HCT116 (cell line): ENCODE results near the gene FRRS1L. TPM values are rescaled to one million over a fixed set of nuclear protein-coding genes. Genes with fewer than 3 reads are reported as not detected.

Experiments used
- ATAC-seq: fragments of 200-7000 bp; cut with Tn5 transposase; 2 replicates; pipeline ENCODE4 v1.9.1; 2020; ENCODE audit warnings: mild to moderate bottlenecking, moderate library complexity
- BruUV-seq: library from RNA; stranded (reverse); fragments of 400-500 nt; replicated peaks from 2 replicates; lab custom pipeline; 2021; lab: Mats Ljungman, UMichigan
- CTCF ChIA-PET: fragments of 300-600 bp; sonication (Branson Sonifier 250); formaldehyde crosslinking; loops from one replicate; lab custom pipeline; 2021; ENCODE audit warnings: antibody characterized with exemption; lab: Charles Lee
- POLR2A ChIA-PET: fragments of 300-600, 350-600 bp; sonication (Branson Sonifier 250); formaldehyde crosslinking; loops from one replicate; lab custom pipeline; 2021; ENCODE audit warnings: antibody characterized with exemption; lab: Charles Lee
- RAD21 ChIA-PET, 2 experiments: fragments of 300-600 bp; sonication (Branson Sonifier 250); formaldehyde crosslinking; loops; one replicate each; lab custom pipeline; 2023; ENCODE audit warnings: low total read pairs in 2 of 2; ENCODE audit not compliant: uncharacterized antibody in 2 of 2, unreplicated experiment in 2 of 2, low non-redundant PET in 1 of 2; lab: Charles Lee
- DNase-seq: peaks from one replicate; pipeline ENCODE4 v3.0.0-alpha.2; 2010; ENCODE audit warnings: low read depth, low spot score
- H2AFZ ChIP-seq: fragments of 200-600 bp; shearing (Covaris generic), sonication (generic); 2 replicates; pipeline ENCODE4 v1.6.1; 2017; ENCODE audit warnings: low read depth, mixed run types, mixed read lengths, antibody characterized with exemption, low read length; ENCODE audit not compliant: poor library complexity, severe bottlenecking
- H3K27ac ChIP-seq: 2 replicates; pipeline ENCODE4 v1.5.1; 2012; ENCODE audit warnings: low read depth, low read length
- H3K27me3 ChIP-seq: fragments of 200-600 bp; sonication (generic); 2 replicates; pipeline ENCODE4 v1.6.1; 2016; ENCODE audit warnings: mixed run types, low read length, mixed read lengths; ENCODE audit not compliant: insufficient read depth
- H3K36me3 ChIP-seq, 2 experiments: fragments of 200-500 bp in 1 of 2; fragments of 200-600 bp in 1 of 2; sonication (Bioruptor generic) in 1 of 2; sonication (generic) in 1 of 2; 2 replicates each; pipeline versions ENCODE4 v1.5.1 to v1.6.1; 2014 to 2016; ENCODE audit warnings: low read length in 2 of 2, inconsistent platforms in 1 of 2, mixed read lengths in 1 of 2, mixed run types in 1 of 2; ENCODE audit not compliant: insufficient read depth in 2 of 2, control insufficient read depth in 1 of 2
- H3K4me1 ChIP-seq, 2 experiments: fragments of 200-600 bp in 1 of 2; sonication (generic) in 1 of 2; 2 replicates each; pipeline versions ENCODE4 v1.5.1 to v1.6.1; 2012 to 2017; ENCODE audit warnings: low read length in 2 of 2, inconsistent platforms in 1 of 2, mild to moderate bottlenecking in 1 of 2, mixed read lengths in 1 of 2, mixed run types in 1 of 2, moderate library complexity in 1 of 2; ENCODE audit not compliant: insufficient read depth in 2 of 2, control insufficient read depth in 1 of 2
- H3K4me2 ChIP-seq: fragments of 200-600 bp; sonication (generic); 2 replicates; pipeline ENCODE4 v1.6.1; 2017; ENCODE audit warnings: mixed run types, low read length, mixed read lengths
- H3K4me3 ChIP-seq, 2 experiments: fragments of 200-600 bp in 1 of 2; sonication (generic) in 1 of 2; replicated peaks in 1 of 2; 2 replicates each; pipeline ENCODE4 v1.5.1; 2011 to 2016; ENCODE audit warnings: low read length in 2 of 2, control low read depth in 1 of 2, low read depth in 1 of 2, mild to moderate bottlenecking in 1 of 2, mixed read lengths in 1 of 2, mixed run types in 1 of 2
- H3K79me2 ChIP-seq: fragments of 200-600 bp; sonication (generic); 2 replicates; pipeline ENCODE4 v1.6.1; 2017; ENCODE audit warnings: mild to moderate bottlenecking, mixed run types, low read length, moderate library complexity, mixed read lengths; ENCODE audit not compliant: insufficient read depth
- H3K9ac ChIP-seq: fragments of 200-600 bp; sonication (generic); 2 replicates; pipeline ENCODE4 v1.6.1; 2016; ENCODE audit warnings: low read length, mixed read lengths
- H3K9me2 ChIP-seq: fragments of 200-600 bp; sonication (generic), shearing (Covaris generic); 2 replicates; pipeline ENCODE4 v1.6.1; 2017; ENCODE audit warnings: mixed run types, mild to moderate bottlenecking, moderate library complexity; ENCODE audit not compliant: insufficient read depth
- H3K9me3 ChIP-seq, 2 experiments: fragments of 200-500 bp in 1 of 2; fragments of 200-600 bp in 1 of 2; sonication (Bioruptor generic) in 1 of 2; sonication (generic) in 1 of 2; 2 replicates each; pipeline ENCODE4 v1.6.1; 2014 to 2017; ENCODE audit warnings: low read length in 2 of 2, mixed read lengths in 2 of 2, inconsistent platforms in 1 of 2, low read depth in 1 of 2, mild to moderate bottlenecking in 1 of 2, mixed run types in 1 of 2, moderate library complexity in 1 of 2; ENCODE audit not compliant: control insufficient read depth in 1 of 2, insufficient read depth in 1 of 2
- H4K20me1 ChIP-seq: fragments of 200-600 bp; sonication (generic), shearing (Covaris generic); 2 replicates; pipeline ENCODE4 v1.6.1; 2017; ENCODE audit warnings: mixed run types, mild to moderate bottlenecking, moderate library complexity; ENCODE audit not compliant: insufficient read depth
- EGR1 ChIP-seq: IDR thresholded peaks from 2 replicates; pipeline ENCODE4 v1.6.1; 2012; ENCODE audit warnings: low read depth
- EZH2 ChIP-seq: fragments of 200-600 bp; sonication (generic); IDR thresholded peaks from 2 replicates; pipeline ENCODE4 v1.6.1; 2017; ENCODE audit warnings: antibody characterized with exemption, mixed run types
- FOSL1 ChIP-seq: IDR thresholded peaks from 2 replicates; pipeline ENCODE4 v1.6.1; 2012; ENCODE audit warnings: low read depth
- RAD21 ChIP-seq: IDR thresholded peaks from 2 replicates; pipeline ENCODE4 v1.6.1; 2012; ENCODE audit warnings: low read depth, mild to moderate bottlenecking
- SRF ChIP-seq: IDR thresholded peaks from 2 replicates; pipeline ENCODE4 v1.6.1; 2012; ENCODE audit warnings: low read depth
- TCF7L2 ChIP-seq: IDR thresholded peaks from 2 replicates; pipeline ENCODE4 v1.7.0; 2011; ENCODE audit warnings: borderline replicate concordance, inconsistent platforms; ENCODE audit not compliant: insufficient read depth, insufficient read length; ENCODE audit errors: extremely low read depth
- ZBTB33 ChIP-seq: IDR thresholded peaks from 2 replicates; pipeline ENCODE4 v1.6.1; 2011; ENCODE audit warnings: mild to moderate bottlenecking, low read length, moderate library complexity; ENCODE audit not compliant: insufficient replicate concordance; ENCODE audit errors: extremely low read depth
- ZNF274 ChIP-seq: fragments of 200-500 bp; sonication (Bioruptor generic); IDR thresholded peaks from 2 replicates; pipeline ENCODE4 v1.6.1; 2014; ENCODE audit warnings: mild to moderate bottlenecking, low read depth, low read length, inconsistent platforms
- intact Hi-C: fragments of 100-400 bp; cut with micrococcal nuclease; formaldehyde crosslinking; loops from 2 replicates; pipeline ENCODE4 v1.10.0; 2022
- total RNA-seq: library from RNA; stranded (reverse); gene quantifications from one replicate; pipeline ENCODE4 v1.2.1, GENCODE V29; 2021; ENCODE audit not compliant: unreplicated experiment

The FRRS1L gene
- total RNA-seq, 1 experiment from 2014 or later: not detected

- TF ChIP-seq ZBTB33 (no peak), RAD21 (peak; percentile 13; the same call in 1 of the 2 replicates), TCF7L2 (no peak)
Observed at GRCh38 chr9:109143881-109144562, 23.0 kb downstream of the FRRS1L start (continued).

GRCh38 chr9:109141375-109141774 is 25.7 kb downstream of the FRRS1L start:
- no TSS peak for BruUV-seq
- Histone ChIP-seq H3K4me3 (no peak overlapping the region), H4K20me1 (no peaks in the 10 kb centered on the region), H3K9me2 (no peaks in the 10 kb centered on the region), H2AFZ (no peak overlapping the region), H3K79me2 (no peaks in the 10 kb centered on the region), H3K27me3 (no peaks in the 10 kb centered on the region), H3K4me2 (no peak overlapping the region), H3K9me3 (no peaks in the 10 kb centered on the region), H3K9ac (no peak overlapping the region), H3K27ac (no peak overlapping the region), H3K36me3 (no peaks in the 10 kb centered on the region)
- ChIA-PET CTCF (no interaction called here), RAD21 (no interaction called here)
- no peak for DNase-seq
- intact Hi-C loops: no loop called here
- TF ChIP-seq ZBTB33 (no peak), EGR1 (no peak), EZH2 (no peak), FOSL1 (no peak), SRF (no peak), TCF7L2 (no peak), ZNF274 (no peak)
- TF ChIP-seq, all 23 proteins: peak for 0
- H3K4me1 ChIP-seq: peaks cover 0 to 9% of the 10 kb centered on the region in 2 experiments; a peak in 2 of 4 replicates
- POLR2A ChIA-PET: no interaction called here
- ATAC-seq: no peak
